Karpas-422 (cell line): ENCODE data around the gene ZNF555. TPM values are rescaled to one million over a fixed set of nuclear protein-coding genes. Genes with fewer than 3 reads are reported as not detected.

Experiments used
- DNase-seq: peaks from one replicate; pipeline ENCODE4 v3.0.0-alpha.2; 2015
- H2AFZ ChIP-seq: fragments of 200-600 bp; sonication (generic); 2 replicates; pipeline ENCODE4 v1.6.1; 2014; ENCODE audit warnings: antibody characterized with exemption, low read length, mixed read lengths
- H3K27ac ChIP-seq: fragments of 200-600 bp; sonication (generic); 2 replicates; pipeline ENCODE4 v1.5.1; 2014; ENCODE audit warnings: mild to moderate bottlenecking, low read length, moderate library complexity
- H3K27me3 ChIP-seq: fragments of 200-600 bp; sonication (generic); 2 replicates; pipeline ENCODE4 v1.6.1; 2014; ENCODE audit warnings: low read length, mixed read lengths
- H3K36me3 ChIP-seq: fragments of 200-600 bp; sonication (generic); 2 replicates; pipeline ENCODE4 v1.6.1; 2014; ENCODE audit warnings: low read length, mixed read lengths; ENCODE audit not compliant: insufficient read depth
- H3K4me1 ChIP-seq: fragments of 200-600 bp; sonication (generic); 2 replicates; pipeline ENCODE4 v1.6.1; 2014; ENCODE audit warnings: mild to moderate bottlenecking, low read length, mixed read lengths
- H3K4me2 ChIP-seq: fragments of 200-600 bp; sonication (generic); 2 replicates; pipeline ENCODE4 v1.6.1; 2014; ENCODE audit warnings: low read length, low read depth, mild to moderate bottlenecking; ENCODE audit not compliant: poor library complexity, severe bottlenecking
- H3K4me3 ChIP-seq: fragments of 200-600 bp; sonication (generic); 2 replicates; pipeline ENCODE4 v1.5.1; 2014; ENCODE audit warnings: mild to moderate bottlenecking, antibody characterized with exemption, low read length, mixed read lengths
- H3K79me2 ChIP-seq: fragments of 200-600 bp; sonication (generic); 2 replicates; pipeline ENCODE4 v1.6.1; 2014; ENCODE audit warnings: mild to moderate bottlenecking, low read length, mixed read lengths
- H3K9ac ChIP-seq: fragments of 200-600 bp; sonication (generic); 2 replicates; pipeline ENCODE4 v1.6.0; 2014; ENCODE audit warnings: low read length
- H3K9me2 ChIP-seq: fragments of 200-600 bp; sonication (generic), shearing (Covaris generic); replicated peaks from 2 replicates; pipeline ENCODE4 v1.6.0; 2014; ENCODE audit warnings: mild to moderate bottlenecking, low read length, moderate library complexity; ENCODE audit not compliant: insufficient read depth
- H3K9me3 ChIP-seq: fragments of 300-700, 200-600 bp; sonication (generic); 2 replicates; pipeline ENCODE4 v1.6.1; 2014; ENCODE audit warnings: low read length, mixed read lengths
- H4K20me1 ChIP-seq: fragments of 200-600 bp; sonication (generic); 2 replicates; pipeline ENCODE4 v1.6.1; 2014; ENCODE audit warnings: mild to moderate bottlenecking, antibody characterized with exemption, low read length, low read depth; ENCODE audit not compliant: insufficient read depth
- total RNA-seq: library from RNA; depleted of rRNA; stranded (reverse); fragments of >200 nt; shearing (Covaris generic); gene quantifications from 2 replicates; pipeline ENCODE4 v1.2.3, GENCODE V29; 2014; ENCODE audit warnings: low replicate concordance

The ZNF555 gene
- total RNA-seq, 1 experiment from 2014 or later = 1.4 TPM

GRCh38 chr19:2809387-2810140, 31.7 kb upstream of the ZNF555 start:
- Histone ChIP-seq H3K4me2 (no peak overlapping the region), H3K36me3 (peaks cover 7% of the 10 kb centered on the region; the same call in 1 of the 2 replicates), H3K4me1 (no peaks in the 10 kb centered on the region), H3K27me3 (no peaks in the 10 kb centered on the region), H3K79me2 (no peaks in the 10 kb centered on the region), H2AFZ (no peak overlapping the region), H3K27ac (no peak overlapping the region), H3K9me3 (no peaks in the 10 kb centered on the region), H3K4me3 (no peak overlapping the region), H4K20me1 (no peaks in the 10 kb centered on the region), H3K9me2 (no peaks in the 10 kb centered on the region), H3K9ac (no peak overlapping the region)
- no peak for DNase-seq

- no peak overlapping the region for H3K9ac ChIP-seq
- no peak for DNase-seq
- no peaks in the 10 kb centered on the region for H3K27me3 ChIP-seq
- no peak overlapping the region for H3K4me2 ChIP-seq
- peaks cover 4% of the 10 kb centered on the region; the same call in 1 of the 2 replicates for H3K36me3 ChIP-seq
- no peaks in the 10 kb centered on the region for H3K9me2 ChIP-seq
- no peaks in the 10 kb centered on the region for H4K20me1 ChIP-seq
- no peaks in the 10 kb centered on the region for H3K4me1 ChIP-seq
- H3K79me2 ChIP-seq = no peaks in the 10 kb centered on the region
- H3K27ac ChIP-seq = no peak overlapping the region
- no peak overlapping the region for H2AFZ ChIP-seq
- H3K9me3 ChIP-seq = no peaks in the 10 kb centered on the region
- no peak overlapping the region for H3K4me3 ChIP-seq
Measured at GRCh38 chr19:2810141-2811091, 30.9 kb upstream of the ZNF555 start.

GRCh38 chr19:2811221-2811722, 30.0 kb upstream of the ZNF555 start:
- Histone ChIP-seq H3K9me2 (no peaks in the 10 kb centered on the region), H3K4me2 (no peak overlapping the region), H3K36me3 (peaks cover 3% of the 10 kb centered on the region; the same call in 1 of the 2 replicates), H3K4me1 (no peaks in the 10 kb centered on the region), H3K27me3 (no peaks in the 10 kb centered on the region), H4K20me1 (no peaks in the 10 kb centered on the region), H3K9ac (no peak overlapping the region), H2AFZ (no peak overlapping the region), H3K9me3 (no peaks in the 10 kb centered on the region), H3K4me3 (no peak overlapping the region), H3K79me2 (no peaks in the 10 kb centered on the region), H3K27ac (no peak overlapping the region)
- no peak for DNase-seq

GRCh38 chr19:2811735-2812413, 29.4 kb upstream of the ZNF555 start:
- H3K79me2 ChIP-seq = no peaks in the 10 kb centered on the region
- H3K9ac ChIP-seq = no peak overlapping the region
- H3K4me3 ChIP-seq = no peak overlapping the region
- no peak for DNase-seq
- no peaks in the 10 kb centered on the region for H3K9me3 ChIP-seq
- H3K27ac ChIP-seq = no peak overlapping the region
- H3K36me3 ChIP-seq = peaks cover 3% of the 10 kb centered on the region; the same call in 1 of the 2 replicates
- no peaks in the 10 kb centered on the region for H4K20me1 ChIP-seq
- no peak overlapping the region for H2AFZ ChIP-seq
- no peak overlapping the region for H3K4me2 ChIP-seq
- H3K9me2 ChIP-seq = no peaks in the 10 kb centered on the region
- H3K4me1 ChIP-seq = no peaks in the 10 kb centered on the region
- H3K27me3 ChIP-seq = no peaks in the 10 kb centered on the region

- Histone ChIP-seq H3K4me1 (no peaks in the 10 kb centered on the region), H3K27me3 (no peaks in the 10 kb centered on the region), H3K27ac (no peak overlapping the region), H3K36me3 (peaks cover 3% of the 10 kb centered on the region; the same call in 1 of the 2 replicates), H3K9me2 (no peaks in the 10 kb centered on the region), H2AFZ (no peak overlapping the region), H3K9ac (no peak overlapping the region), H3K79me2 (no peaks in the 10 kb centered on the region), H3K4me2 (no peak overlapping the region), H3K9me3 (no peaks in the 10 kb centered on the region), H3K4me3 (no peak overlapping the region), H4K20me1 (no peaks in the 10 kb centered on the region)
- DNase-seq = no peak
Measured at GRCh38 chr19:2812414-2813234, 28.7 kb upstream of the ZNF555 start.

GRCh38 chr19:2813235-2814160, 27.8 kb upstream of the ZNF555 start:
- Histone ChIP-seq H3K9me3 (no peaks in the 10 kb centered on the region), H3K36me3 (peaks cover 3% of the 10 kb centered on the region; the same call in 1 of the 2 replicates), H2AFZ (no peak overlapping the region), H3K27me3 (no peaks in the 10 kb centered on the region), H4K20me1 (no peaks in the 10 kb centered on the region), H3K27ac (no peak overlapping the region), H3K79me2 (no peaks in the 10 kb centered on the region), H3K9ac (no peak overlapping the region), H3K9me2 (no peaks in the 10 kb centered on the region), H3K4me2 (no peak overlapping the region), H3K4me3 (no peak overlapping the region), H3K4me1 (no peaks in the 10 kb centered on the region)
- no peak for DNase-seq

- Histone ChIP-seq H3K4me1 (no peaks in the 10 kb centered on the region), H3K36me3 (peaks cover 2% of the 10 kb centered on the region; the same call in 1 of the 2 replicates), H4K20me1 (no peaks in the 10 kb centered on the region), H3K4me3 (no peak overlapping the region), H3K9ac (no peak overlapping the region), H3K27me3 (no peaks in the 10 kb centered on the region), H2AFZ (no peak overlapping the region), H3K9me3 (no peaks in the 10 kb centered on the region), H3K79me2 (no peaks in the 10 kb centered on the region), H3K9me2 (no peaks in the 10 kb centered on the region), H3K27ac (no peak overlapping the region), H3K4me2 (no peak overlapping the region)
- no peak for DNase-seq
Measured at GRCh38 chr19:2814426-2814825, 26.8 kb upstream of the ZNF555 start.
